CD4-positive, alpha-beta T cell treated with Interleukin-10 for 1 hour (primary cell): ENCODE results near the gene LY86.

ENCODE experiments used
- DNase-seq: peaks from one replicate; pipeline ENCODE4 v3.0.0-alpha.2; 2020

Gene LY86

DNA sequence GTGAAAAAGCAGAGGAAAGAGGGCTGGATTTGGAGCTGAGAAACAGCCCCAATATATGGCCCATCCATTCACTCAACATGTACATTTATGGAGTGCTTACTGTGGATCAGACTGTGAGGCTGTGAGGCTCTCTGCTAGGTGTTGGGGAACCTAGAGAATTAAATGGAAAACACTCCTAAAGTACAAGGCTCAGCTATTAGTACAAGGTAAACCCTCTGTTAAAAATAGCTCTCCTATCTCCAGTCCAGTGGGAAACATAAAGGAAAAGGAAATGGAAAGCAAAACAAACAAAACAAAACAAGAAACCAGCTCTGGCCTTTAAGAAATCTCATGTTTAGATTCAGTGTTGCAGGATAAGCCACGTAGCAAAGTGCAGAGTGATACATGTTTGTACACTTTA, 35.0 kb downstream of the LY86 start:
- no peak for DNase-seq

DNA sequence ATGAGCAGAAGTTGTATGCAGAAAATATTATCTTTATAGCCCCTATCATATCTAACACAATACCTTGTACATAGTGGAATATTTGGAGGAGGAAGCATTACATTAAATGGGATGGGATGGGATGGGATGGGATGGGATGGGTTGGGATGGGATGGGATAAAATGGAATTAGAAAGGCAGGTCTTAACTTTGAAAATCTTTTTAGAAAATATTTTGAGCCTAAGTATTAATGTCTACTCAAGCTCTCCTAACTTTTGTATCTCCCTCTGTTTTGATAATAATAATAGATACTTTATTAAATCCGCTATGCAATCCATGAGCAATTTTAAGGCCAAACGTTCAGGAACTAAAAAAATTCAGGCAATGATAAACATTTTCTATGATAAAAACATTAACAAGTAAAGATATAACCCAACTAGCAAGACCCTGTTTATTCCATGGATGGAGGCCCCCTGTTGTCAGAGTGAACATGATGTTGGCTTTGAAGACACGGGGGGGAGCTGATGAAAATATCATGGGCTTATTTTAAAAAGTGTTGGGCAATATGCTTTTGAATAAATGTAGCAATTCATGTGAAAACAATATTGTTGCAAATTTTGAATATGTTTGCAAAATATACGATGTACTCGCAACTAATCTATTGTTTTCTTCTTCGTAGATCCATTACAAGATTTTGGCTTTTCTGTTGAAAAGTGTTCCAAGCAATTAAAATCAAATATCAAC, 35.9 kb downstream of the LY86 start:
- DNase-seq: no peak

DNA sequence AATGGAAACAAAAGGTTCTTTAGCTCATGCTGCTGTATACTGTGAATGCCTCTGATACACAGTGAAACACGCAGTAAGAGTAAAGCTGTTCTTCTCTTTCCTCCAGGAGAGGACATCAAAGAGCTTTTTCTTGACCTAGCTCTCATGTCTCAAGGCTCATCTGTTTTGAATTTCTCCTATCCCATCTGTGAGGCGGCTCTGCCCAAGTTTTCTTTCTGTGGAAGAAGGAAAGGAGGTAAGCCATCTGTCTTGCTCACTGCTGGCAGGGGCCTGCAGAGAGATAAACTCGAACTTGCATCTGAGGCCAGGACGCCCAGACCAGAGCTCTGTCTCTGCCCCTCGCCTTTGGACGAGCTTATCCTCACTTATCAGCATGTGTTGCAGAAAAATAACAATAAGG, 37.7 kb downstream of the LY86 start:
- DNase-seq: no peak

DNA sequence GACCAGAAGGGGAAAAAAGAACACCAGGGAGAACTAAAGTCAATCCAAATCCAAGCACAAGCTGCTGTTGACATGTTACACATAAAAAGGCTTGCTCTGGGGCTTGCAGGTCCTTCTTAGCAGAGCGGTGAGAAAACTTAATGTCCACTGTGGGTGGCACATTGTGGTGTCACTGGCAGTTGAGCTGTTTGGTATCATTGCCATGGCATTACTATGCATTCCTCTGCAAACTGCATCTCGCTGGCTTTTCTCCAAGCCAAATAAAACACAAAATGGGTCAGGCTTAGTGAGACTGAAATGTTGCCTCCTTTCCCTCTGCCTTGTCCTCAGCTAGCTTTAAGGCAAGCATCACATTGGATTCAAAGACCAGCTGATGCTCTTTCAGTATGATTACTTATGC, 40.9 kb downstream of the LY86 start:
- DNase-seq: no peak

DNA sequence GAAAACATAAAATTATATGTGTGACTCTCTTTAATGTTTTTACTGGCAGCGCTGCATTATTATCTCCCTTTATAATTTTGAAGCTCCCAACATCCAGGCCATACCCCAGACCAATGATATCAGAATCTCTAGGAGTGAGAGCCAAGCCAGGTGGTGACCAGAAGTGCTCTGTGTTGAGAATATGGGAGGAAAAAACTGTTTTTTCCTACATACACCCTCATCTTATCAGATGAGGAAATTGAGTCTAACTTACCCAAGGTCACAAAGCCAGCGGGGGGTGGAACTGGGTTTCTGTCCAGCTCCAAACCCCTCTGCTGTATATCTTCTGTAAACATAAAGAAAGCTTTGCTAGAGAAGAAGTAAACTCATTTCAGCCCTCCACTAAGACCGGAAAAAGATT, 42.5 kb downstream of the LY86 start:
- no peak for DNase-seq

DNA sequence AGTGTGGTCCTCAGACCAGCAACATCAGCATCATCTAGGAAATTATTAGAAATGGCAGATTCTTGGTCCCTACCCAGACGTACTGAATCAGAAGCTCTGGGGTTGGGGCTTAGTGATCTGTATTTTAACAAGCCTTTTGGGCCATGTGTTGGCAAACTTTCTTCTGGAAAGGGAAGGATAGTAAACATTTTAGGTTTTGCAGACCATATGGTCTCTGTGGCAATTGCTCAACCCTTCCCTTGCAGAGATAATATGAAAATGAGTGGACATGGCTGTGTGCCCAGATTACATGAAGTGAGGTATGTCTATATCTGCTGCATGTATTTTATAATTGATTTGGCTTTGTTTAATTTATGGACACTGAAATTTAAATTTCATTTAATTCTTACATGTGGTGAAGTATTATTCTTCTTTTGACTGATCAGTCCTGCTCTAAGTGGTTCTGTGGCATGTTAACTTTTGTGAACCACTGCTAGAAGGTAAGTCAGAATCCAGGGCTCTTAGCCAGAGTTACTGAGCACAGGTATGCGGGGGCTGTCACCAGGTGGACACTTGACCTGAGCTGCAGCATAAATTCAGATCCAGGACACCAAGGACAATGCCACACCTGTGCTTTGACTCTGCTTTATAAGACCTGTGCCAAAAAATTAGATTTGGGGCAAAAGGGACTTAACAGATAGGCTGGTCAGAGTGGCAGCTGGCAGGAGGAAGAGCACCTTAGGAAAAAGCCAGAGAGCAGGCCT, 43.2 kb downstream of the LY86 start:
- DNase-seq: no peak

DNA sequence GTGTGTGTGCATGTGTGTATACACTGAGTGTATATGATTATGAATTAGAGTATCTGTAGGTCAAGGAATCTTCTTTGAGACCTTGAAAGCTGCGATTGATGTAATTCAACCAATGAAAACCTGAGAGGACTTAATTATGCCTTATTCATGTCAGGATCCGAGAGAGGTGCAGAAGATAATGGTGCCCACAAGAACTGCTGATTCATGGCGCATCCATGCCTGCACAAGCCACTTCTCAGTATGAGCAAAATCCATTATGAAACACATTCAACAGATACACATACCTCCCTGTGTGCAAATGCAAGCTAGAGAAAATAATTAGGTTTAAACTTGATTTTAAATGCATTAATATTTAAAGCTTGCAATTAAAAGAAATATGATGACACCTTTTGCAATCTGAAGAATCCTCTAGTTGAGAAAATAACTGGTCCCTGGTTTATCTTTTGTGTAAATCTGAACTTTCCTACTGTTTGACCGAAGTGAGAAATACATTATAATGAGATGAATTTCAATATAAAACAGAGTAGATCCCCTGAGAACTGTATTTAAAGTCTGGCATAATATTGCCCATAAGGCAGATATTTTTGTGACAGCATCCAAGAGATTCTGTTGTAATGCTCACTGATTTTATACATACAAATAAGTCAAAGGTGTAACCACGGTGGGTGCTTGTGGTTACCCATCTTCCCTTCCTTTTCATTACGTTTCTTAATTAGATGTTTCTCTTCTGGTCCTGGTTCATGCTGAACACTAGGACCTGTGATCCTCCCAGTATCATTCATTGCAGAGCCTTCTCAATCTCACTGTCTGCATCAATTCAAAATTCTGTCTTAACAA, 45.6 kb downstream of the LY86 start:
- no peak for DNase-seq

DNA sequence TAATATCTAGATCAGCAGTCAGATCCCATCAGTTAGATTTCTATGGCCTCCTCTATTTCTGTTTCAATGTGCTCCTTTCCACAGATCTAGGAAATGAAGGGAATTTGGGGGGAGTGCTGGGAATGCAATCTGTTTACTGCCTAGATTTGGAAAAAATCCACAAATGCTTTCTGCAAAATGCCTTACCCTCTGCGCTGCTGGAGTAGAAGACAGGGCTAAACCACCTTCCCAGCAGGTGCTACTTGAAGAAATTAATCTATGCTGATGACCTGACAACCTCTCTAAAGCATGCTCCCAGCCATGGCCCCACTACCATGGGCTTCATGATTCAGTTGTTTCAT, 46.2 kb downstream of the LY86 start:
- no peak for DNase-seq

DNA sequence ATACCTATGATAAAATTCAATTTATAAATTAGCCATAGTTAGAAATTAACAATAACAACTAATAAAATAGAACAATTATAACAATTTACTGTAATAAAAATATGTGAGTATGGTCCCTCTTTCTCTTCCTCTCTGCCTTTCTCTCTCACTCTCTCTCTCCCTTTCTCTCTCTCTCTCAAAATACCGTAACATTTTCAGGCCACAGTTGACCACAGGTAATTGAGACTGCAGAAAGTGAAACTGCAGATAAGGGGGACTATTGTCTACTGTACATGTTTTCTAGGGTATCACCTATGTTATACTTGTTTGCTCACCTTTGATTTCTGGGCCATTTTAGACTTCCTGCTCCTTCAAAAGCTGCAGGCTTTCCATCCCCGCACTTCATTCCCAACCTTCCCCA, 46.8 kb downstream of the LY86 start:
- no peak for DNase-seq

DNA sequence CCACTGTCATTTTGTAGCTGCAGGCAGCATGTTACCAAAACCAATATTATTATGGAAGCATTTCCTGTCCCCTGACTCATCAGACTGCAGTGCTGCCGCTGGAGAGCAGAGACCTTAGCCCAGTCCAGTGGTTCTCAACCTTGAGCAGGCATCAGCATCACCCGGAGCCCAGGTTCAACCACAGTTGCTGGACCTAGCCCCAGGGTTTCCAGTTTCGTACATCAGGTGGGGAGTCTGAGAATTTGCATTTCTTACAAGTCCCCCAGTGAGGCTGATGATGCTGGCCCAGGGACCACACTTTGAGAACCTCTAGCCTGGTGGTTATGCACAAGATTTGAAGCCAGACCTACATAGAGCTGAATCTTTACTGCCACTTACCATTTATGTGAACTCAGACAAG, 47.3 kb downstream of the LY86 start:
- DNase-seq: no peak

DNA sequence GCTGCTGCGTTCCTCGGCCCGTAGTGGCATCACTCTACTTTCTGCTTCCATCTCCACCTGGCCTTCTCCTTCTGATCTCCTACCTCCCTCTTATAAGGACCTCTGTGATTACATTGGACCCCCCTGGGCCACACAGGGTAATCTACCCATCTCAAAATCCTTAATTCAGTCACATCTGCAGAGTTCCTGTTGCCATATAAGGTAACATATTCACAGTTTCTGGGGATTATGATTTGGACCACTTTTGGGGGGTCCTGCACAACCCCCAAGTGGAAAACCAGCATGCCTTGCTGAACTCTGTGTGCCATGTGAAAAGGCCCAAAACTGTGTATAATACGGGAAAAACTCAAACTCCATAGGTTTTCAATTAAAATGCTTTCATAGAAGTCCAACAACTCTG, 51.1 kb downstream of the LY86 start:
- DNase-seq: no peak

DNA sequence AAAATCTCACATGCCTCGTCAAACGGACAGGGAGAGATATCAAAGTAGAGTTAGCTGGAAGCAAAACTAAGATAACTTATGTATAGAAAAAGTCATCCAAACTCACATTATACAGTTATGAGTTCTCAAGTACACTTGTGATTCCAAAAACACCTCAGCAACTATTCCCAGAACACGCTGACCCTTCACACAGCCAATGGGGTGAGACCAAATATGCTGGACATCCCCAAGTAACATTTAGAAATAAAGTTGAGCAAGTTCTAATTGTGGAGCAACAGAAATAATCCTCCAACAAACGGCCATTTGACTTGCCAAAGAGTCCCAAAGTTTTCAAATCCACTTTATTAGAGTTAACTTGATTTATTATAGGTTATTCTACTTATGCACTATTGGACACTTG, 52.4 kb downstream of the LY86 start:
- no peak for DNase-seq

DNA sequence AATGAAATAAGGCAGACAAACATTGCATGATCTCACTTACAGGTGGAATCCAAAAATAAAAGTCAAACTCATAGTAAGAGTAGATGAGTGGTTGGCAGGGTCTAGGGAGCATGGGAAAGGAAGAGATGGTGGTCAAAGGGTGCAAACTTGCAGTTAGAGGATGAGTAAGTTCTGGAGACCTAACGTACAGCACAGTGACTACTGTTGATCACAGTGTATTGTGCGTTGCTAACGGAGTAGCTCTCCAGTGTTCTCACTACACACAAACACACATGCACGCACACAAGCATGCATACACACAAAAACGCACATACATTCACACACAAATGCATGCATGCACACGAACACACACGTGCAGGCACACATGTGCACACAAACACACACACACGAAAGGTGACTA, 54.9 kb downstream of the LY86 start:
- no peak for DNase-seq

DNA sequence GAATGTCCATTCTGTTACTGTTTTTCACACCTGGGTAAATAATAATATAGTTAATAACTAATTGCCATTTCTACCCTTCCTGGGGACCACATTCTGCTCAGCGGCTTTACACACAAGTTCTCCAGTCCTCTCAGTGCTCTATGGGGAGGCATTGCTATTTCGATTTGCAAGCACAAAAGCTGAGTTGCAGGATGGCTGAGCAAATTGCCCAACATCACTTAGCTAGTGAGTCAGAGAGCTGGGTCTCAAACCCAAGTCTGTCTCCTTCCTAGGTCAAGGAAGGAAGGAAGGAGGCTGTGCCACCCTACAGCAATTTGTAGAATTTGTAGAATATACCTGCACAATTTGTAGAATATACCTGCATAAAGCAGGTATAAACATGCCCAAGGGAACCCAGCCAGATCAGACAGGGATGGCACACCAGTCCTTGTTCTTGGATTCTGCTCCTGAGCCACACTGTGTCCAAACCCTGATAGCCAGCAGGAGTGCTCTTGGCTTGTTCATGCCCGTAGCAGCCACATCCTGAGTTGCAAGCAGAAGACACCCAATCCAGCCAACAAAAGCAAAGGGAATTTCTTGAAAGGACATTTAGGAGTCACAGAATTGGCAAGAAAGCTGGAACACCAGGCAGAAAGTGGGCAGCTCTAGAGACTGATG, 56.9 kb downstream of the LY86 start:
- DNase-seq: no peak

DNA sequence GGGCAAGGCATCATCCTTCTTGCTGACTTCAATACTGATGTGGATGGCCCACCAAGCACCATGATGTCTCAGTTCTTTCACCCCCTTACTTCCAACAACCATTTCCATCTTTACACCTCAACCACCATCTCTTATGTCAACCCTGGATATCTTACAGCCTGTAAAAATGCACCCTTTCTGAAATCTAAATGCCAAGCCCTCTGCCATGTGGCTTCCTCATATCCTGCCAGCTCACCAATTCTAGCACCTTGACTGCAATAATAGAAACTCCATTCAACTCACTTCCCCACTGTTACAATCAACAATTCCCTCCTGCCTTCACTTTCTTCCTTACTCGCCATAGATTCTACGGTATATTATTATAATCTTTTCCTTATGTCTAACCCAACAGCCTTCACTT, 57.9 kb downstream of the LY86 start:
- DNase-seq: no peak

DNA sequence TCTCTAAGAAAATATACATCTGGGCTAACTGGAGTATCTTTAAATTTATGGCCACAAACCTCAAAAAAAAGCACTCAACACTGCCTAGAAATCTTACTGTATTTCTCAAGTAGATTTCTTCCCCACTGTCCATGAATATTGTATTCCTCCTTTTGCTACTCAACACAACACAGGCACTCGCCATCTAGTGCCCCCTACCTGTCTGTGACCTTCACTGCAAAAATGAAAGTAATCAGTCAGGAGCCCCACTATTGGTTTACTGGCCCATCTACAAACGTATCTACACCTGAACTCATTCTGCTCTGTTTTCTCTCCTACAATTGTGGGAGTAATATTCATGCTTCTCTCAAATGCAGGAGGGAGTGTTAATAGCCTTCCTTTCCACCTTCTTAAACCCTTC, 58.3 kb downstream of the LY86 start:
- no peak for DNase-seq

DNA sequence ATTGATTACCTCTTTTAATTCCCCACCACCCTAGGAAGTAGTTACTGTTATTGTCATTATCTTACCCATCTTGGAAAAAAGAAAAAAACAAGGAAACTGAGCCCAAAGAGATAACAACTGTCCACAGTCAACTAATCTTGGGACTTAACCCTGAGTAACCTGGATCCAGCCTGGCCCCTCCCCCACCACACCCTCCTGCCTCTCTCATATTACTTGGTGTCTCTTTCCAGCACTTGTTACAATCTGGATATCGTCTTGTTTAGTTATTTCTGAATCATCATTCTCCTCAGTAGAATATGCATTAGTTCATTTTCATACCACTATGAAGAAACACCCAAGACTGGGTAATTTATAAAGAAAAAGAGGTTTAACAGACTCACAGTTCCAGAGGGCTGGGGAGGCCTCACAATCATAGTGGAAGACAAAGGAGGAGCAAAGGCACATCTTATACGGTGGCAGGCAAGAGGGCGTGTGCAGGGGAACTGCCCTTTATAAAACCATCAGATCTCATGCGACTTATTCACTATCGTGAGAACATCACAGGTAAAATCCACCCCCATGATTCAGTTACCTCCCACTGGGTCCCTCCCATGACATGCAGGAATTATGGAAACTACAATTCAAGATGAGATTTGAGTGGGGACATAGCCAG, 60.3 kb downstream of the LY86 start:
- DNase-seq: no peak

DNA sequence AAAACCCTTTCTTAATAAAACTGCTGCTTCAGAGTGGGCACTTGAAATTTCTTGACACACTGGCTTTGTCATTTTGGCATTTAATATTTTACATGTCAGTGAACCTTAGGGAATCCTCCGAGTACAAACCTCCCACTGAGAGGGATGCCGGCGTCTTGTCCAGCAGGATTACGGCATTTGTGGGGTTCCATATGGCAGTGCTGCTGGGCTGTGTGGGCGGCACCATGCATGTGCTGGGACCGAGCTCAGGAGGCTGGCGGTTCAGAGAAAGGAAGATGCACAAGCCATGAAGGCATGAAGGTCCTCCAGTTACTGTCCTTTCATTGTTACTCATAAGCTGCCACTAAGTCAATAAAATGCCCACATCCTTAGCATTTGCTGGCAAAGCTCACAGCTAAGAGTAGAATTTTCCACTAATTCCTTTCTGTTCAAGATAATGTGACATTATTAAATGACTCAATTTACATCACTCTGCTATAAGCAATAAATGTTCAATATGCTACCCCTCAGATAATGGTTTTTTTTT, 61.4 kb downstream of the LY86 start:
- no peak for DNase-seq

DNA sequence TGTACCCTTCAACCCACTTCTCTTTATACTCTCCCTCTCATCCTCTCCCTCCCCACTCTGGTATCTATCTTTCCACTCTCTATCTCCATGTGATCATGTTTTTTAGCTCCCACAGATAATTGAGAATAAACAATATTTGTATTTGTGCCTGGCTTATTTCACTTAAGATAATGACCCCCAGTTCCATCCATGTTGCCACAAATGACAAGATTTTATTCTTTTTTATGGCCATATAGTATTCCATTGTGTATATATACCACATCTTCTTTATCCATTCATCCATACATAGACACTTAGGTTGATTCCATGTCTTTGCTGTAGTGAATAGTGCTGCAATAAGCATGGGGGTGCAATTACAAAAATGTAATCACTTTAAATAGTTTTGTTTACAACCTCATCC, 62.3 kb downstream of the LY86 start:
- no peak for DNase-seq

DNA sequence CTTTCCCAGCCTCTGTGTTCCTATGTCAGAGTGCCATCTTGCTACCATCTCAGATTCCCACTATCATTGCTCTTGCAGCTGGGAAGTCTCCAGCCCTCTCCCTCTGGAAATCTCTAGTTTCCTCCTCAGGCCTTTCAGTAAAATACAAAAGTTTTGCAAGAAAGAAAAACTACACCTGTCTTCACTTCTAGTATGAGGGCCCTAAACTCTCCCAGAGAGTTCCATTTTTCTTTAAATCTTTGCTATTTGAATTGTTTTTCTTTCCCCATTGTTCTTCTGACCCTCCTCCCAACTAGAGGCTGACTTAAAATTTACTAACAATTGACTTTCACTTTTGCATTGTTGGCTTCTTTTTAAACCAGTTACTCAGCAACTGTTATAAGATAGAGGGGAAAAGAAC, 62.8 kb downstream of the LY86 start:
- no peak for DNase-seq

DNA sequence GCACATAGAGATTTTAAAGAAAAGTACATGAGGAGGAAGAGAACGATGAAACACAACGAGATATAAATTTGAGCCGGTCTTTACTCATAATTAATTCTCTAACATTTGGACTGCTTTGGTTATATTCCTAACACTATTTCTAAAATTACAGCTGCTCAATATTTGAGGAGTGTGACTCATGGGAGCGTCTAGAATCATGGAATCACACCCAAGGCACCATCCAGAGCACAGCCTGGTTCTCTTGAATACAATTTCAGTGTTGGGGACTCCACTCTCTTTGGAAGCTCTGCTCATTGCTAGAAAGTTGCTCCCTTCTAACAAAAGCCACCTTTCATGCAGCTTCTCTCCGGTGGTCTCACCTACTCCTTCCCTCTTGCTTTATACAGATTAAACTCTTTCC, 64.4 kb downstream of the LY86 start:
- DNase-seq: no peak
